Activated T-cell treated with anti-CD3 and anti-CD28 coated beads for 24 hours (primary cell): ENCODE measurements around the gene VWA1.
A peak's percentile ranks its signal among the peaks of the same experiment; 100 is the strongest.
"Not testable (repeated sequence)": the region's sequence is repeated elsewhere in the genome, so short reads cannot be mapped to it uniquely, and the experiment has no call there.

Experiments used
- DNase-seq: peaks from one replicate; pipeline ENCODE4 v3.0.0-alpha.2; 2020; ENCODE audit warnings: low read depth

Gene VWA1

DNA sequence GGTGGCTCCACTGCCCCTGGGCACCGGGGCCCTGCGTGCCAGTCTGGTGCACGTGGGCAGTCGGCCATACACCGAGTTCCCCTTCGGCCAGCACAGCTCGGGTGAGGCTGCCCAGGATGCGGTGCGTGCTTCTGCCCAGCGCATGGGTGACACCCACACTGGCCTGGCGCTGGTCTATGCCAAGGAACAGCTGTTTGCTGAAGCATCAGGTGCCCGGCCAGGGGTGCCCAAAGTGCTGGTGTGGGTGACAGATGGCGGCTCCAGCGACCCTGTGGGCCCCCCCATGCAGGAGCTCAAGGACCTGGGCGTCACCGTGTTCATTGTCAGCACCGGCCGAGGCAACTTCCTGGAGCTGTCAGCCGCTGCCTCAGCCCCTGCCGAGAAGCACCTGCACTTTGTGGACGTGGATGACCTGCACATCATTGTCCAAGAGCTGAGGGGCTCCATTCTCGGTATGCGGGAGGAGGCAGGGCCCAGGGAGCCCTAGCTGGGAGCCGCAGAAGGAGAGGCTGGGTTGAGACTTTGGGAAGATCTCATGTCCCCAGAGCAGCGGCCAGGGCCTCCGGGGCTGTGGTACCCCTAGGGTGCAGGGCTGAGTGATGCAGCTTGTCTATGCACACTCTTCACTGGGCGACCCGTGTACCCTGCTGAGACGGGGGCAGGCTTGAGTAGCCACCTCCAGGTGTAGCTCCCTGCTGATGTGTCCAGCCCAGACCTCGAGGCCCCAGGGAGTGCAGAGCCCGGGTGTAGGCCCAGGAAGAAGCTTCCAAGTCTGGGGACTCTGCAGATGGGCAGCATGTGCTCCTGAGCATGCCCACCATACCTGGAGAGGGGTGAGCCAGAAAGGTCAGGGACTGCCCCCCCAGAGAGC is 1.8 kb downstream of the VWA1 start:
- DNase-seq, result no peak

DNA sequence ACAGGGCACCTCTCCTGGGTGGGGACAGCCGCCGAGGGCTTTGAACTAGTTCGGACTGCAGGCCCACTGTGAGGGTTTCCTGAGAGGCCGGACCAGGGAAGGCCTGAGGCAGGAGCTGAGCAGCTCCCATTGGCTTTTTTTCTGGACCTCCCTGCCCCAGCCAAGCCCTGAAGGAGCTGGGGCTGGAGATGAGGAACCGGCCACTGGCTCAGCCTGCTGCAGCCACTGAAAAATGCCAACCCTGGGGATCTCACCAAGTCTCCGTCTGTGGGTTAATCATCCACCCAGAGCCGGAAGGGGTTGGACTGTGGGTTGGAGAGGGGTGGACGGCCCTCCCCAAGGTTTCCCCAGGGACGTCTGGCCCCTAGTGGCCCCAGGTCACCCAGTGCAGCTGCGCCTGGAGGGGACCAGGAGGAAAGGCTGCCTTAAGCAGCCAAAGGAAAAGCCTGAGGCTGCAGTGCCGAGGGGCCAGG is 2.5 kb downstream of the VWA1 start:
- no peak for DNase-seq

- no peak for DNase-seq
These were observed 3.3 kb downstream of the VWA1 start for GRCh38 chr1:1438531-1439381.

GRCh38 chr1:1439546-1440261 is 4.2 kb downstream of the VWA1 start:
- no peak for DNase-seq

DNA sequence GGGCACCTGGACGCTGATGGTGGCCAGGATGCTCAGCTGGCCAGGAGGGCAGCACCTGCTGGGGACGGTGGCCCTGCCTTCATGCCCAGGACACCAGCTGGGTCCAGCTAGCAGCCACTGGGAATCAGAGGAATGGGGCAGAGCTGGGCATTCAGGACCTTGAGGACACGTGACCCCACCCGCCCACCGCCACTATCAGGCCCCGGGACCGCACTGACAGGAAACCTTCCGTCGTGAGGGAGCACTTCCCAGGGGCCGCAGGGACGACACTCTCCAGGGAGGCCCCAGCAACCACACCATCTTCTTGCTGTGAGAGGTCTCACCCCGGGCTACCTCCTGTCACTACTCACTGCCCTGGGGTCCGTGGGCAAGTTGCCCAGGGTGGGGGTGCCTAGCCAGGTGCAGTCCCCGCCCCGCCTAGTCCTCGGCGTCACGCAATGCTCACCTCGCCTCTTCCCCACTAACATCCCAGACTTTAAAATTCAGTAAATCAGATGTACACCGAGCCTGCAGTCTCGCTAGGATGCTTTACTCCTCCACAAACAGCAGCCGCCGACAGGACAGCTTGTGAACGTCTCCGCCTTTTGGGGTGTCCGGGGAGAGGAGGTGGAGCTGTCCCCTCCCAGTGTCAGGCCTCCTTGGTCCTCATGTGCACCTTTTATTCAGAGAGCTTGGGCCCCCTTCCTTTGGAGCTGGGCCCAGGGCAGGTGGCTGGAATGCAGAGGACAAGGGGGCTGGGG is 4.9 kb downstream of the VWA1 start:
- no peak for DNase-seq

DNA sequence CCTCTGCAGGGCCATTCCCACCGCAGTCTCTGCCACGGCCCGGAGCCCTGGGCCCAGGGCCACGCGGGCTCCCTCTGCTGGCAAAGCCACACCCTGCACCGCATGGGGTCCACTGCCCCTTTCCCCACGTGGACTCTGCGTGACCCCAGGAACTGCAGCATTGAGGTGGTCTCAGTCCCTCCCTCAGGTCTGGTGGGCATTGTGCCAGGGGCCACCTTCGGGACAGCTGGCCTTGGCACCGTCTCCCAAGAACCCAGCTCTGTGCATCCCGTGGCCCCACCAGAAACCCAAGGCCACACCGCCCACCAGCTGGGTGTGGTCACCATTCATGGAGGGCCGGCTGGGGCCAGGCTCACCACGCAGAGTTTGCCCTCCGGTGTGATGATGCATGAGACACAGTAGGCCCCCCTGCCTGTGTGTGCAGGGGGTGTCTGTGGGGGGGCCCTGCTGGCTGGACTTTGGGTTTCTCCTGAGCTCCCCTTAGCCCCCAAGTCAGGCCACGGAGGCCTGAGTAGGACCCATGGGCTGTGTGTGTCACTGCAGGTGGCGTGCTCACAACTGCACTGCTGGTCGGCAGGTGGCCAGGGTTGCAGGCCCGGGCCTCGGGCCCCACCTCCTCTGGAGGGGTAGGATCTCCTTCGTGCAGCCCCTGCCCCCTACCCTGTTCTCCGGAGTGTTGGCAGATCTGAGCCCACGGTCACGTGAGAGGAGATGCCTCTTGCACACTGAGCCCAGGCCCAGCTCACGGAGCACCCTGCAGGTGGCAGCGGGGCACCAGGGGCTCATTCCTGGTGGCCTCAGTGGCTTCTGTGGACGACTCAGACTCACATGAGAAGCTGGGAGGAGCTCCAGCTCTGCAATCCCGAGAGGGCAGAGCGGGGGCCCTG is 5.8 kb downstream of the VWA1 start:
- DNase-seq, result peak; percentile 44

- DNase-seq, result no peak
These were observed 6.7 kb downstream of the VWA1 start for GRCh38 chr1:1442069-1442770.

GRCh38 chr1:1446631-1447030 is 11.1 kb downstream of the VWA1 start:
- not testable (repeated sequence) for DNase-seq

DNA sequence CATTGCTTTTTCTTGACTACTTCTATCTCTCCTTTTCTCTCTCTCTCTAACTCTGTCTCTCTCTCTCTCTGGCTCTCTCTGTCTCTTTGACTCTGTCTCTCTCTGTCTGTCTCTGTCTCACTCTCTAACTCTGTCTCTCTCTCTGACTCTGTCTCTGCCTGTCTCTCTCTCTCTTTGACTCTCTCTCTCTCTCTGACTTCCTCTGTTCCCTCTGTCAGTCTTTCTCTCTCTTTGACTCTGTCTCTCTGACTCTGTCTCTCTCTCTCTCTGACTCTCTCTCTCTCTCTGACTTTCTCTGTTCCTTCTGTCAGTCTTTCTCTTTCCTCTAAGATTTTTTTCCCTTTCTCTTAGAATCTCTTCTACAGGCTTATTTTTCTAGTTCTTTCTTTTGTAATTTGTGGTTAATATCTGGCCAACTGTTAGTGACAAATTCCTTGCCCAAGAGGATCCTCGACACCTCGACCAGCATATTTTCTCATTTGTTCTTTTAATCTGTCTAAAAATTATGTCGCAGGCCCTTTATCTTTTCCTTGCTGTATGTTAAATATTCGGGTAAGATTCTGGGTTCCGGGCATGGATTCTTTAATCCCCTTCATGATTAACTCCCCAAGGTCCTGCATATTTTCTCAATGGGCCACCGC is 13.7 kb downstream of the VWA1 start, which contains the start of gene ATAD3C:
TSS of gene ATAD3C (plus strand) at position 591 of the 641 bp plus-strand sequence. CDS start 995 bp downstream, outside the sequence.
- DNase-seq, result no peak

GRCh38 chr1:1450616-1451015 is 15.1 kb downstream of the VWA1 start:
- not testable (repeated sequence) for DNase-seq

DNA sequence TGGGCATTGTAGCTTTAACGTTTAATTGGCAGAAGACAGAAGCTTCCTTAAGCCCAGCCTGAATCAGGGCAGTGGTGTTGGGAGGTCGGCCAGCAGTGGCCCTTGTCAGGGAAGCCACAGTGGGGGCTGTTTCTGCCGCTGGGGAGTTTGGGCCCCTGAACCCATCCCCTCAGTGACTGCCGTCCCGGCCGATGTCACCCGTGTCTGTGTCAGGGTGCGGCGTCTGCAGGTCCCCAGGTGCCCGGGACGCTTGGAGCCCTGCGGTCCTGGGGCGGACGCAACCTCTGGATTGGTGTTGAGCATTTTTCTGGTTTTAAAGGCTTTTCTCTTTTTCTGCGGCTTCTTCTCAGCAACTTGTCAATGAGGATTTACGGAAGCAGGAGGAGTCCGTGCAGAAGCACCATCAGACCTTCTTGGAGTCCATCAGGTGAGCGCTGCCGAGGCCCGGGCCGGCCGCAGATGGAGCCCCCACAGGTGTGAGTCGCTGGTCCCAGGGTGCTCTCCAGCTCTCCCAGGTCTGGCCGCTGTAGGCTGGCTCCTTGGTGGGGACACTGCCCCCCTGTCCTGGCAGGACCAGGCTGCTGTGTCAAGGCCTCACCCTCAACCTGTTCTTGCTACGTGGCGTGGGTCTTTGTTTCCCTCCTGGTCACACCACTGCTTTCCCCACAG is 16.3 kb downstream of the VWA1 start:
- no peak for DNase-seq

DNA sequence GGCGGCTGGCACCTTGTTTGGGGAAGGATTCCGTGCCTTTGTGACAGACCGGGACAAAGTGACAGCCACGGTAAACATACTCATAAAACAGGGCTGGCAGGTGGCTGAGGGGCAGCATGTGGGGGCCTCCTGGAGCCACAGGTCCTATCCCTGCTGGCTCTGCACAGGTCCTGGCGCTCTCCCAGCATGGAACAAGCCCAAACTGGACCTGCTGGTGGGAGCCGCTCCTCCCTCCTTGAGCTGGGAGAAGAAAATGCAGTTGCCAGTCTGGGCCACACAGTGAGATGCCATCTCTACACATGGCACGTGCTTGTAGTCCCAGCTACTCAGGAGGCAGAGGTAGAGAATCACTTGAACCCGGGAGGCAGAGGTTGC is 16.9 kb downstream of the VWA1 start:
- DNase-seq, result not testable (repeated sequence)

DNA sequence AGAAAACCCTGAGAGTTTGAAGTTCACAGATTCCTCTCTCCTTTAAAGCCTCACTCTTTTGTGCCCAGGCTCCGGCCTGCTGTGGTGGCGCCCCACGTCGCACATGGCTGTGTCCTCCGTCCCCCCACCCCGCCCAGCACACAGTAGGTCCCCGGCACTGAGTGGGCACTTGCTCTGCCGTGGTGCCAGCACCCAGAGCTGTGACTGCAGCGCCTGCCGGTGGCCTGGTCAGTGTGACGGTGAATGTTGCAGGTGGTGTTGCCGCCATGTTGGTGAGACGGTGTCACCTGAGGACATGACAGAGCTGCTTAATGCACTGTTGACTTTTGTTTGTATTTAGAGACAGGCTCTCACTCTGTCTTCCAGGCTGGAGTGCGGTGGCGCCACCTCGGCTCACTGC is 17.4 kb downstream of the VWA1 start:
- DNase-seq, result no peak

GRCh38 chr1:1454286-1455056 is 19.0 kb downstream of the VWA1 start:
- not testable (repeated sequence) for DNase-seq

DNA sequence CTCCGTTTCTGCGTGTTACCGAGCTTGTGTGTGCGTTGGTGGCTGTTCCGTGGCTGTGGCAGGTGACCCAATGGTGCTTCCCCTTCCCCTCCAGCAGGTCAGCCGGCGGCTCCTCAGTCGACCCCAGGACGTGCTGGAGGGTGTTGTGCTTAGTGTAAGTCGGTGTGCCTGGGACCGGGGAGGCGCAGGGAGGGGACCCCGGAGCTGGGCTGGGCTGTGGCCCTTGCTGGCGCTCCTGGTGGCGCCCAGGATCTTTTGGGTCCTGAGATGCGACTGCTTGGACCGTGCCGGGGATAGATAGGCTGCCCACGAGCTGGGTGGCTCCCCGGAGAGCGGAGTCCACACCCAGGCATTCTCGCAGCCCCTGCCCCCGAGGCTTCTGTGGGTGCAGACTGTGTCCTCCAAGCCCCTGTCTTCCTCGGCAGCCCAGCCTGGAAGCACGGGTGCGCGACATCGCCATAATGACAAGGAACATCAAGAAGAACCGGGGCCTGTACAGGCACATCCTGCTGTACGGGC is 19.9 kb downstream of the VWA1 start:
- no peak for DNase-seq

DNA sequence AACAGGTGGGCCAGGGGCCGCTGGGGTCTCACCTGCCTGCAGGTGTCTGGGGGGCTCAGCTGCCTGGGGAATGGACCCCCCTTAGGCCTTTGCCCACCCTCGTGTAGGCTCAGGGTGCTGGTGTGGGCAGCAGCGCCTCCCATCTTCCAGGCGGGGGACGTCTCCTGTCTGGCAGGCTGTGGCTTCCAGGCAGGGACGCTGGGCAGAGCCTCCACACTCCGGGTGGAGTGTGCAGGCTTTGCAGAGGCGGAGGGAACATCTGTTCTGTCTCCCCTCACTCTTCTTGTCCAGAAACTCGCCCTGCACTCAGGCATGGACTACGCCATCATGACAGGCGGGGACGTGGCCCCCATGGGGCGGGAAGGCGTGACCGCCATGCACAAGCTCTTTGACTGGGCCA is 20.4 kb downstream of the VWA1 start:
- not testable (repeated sequence) for DNase-seq

DNA sequence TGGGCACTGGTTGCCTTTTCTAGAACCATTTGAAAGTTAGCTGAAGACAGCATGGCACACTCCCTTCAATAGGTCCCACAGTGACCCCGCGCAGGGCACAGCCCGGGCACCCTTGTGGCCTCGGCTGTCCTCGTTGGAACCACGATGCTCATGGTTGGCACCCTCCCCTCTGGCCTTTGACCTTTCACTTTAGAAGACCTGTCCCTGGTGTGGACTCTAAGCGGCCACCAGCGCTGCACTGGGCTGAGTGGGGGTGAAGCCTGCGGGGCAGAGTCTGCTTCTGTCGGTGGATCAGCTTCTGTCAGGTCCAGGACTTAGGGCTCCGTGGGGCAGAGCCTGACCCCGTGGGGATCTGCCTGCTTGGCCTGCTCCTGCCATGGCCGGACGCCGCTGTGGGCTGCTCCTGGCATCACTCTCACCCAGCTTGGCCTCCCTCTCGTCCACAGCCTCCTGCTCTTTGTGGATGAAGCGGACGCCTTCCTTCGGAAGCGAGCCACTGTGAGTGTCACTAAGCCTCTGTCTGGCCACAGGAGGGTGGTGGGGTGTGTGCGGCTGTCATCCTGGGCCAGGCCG is 21.3 kb downstream of the VWA1 start:
- not testable (repeated sequence) for DNase-seq
